DOHH2 (cell line): ENCODE results near the gene SH3RF2.

Source experiments
- CTCF ChIP-seq: fragments of 200-600 bp; sonication (generic); IDR thresholded peaks from one replicate; pipeline ENCODE4 v1.5.1; 2014; ENCODE audit warnings: antibody characterized with exemption, mild to moderate bottlenecking, low read depth, low read length; ENCODE audit not compliant: poor library complexity, severe bottlenecking
- EZH2phosphoT487 ChIP-seq: fragments of 200-600 bp; sonication (generic); IDR thresholded peaks from 2 replicates; pipeline ENCODE4 v1.6.1; 2017; ENCODE audit warnings: borderline replicate concordance, mild to moderate bottlenecking, antibody characterized with exemption, low read length, moderate library complexity, mixed read lengths

GRCh38 chr5:145978171-145978570, 41.8 kb downstream of the SH3RF2 start:
- TF ChIP-seq CTCF (no peak), EZH2phosphoT487 (no peak)
